Stimulated activated CD4-positive, alpha-beta T cell treated with anti-CD3 and anti-CD28 coated beads, Interleukin-12 subunit alpha, Interleukin-12 subunit beta, amount 100 ng/mL, for 48 hours (primary cell): ENCODE results near the gene BRD9.
"Not testable (repeated sequence)": the region's sequence is repeated elsewhere in the genome, so short reads cannot be mapped to it uniquely, and the experiment has no call there.

ENCODE experiments used
- DNase-seq, 3 donors: peaks; one replicate each; pipeline ENCODE4 v3.0.0-alpha.2; 2020; ENCODE audit warnings: low read depth in 2 of 3, low spot score in 1 of 3

Gene BRD9

DNA sequence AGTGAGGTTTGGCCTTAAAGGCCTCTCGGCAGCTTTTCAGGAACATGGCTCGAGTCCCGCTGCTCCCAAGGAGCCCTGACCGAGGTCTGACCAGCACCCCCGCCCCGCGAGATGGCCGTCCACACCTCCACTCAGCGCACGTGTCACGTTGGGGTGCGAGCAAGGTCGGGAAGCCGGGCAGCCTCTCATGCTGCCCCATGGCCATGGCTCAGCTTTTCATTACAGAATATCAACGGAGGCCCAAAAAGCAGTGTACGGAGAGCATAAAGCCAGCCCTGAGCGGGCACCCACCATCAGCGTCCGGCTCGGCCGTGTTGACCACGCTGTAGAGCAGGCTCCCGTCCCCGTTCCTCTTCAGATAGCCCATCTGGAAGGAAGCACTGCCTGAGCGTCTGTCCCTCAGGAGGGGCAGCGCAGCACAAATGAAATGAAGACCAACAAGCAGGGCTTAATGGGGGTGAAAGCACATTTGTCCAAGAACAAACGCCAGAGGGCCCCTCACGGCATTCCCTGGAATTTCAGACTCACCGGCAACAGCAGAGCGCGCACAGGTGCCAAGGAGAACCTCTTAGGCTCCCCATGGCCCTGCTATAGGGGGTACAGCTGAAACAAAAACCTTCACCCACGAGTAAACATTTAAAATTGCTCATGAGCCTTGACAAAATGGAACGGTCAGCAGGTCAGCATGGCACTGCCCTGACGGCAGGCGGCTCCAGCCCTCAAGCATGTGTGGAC is 11.6 kb downstream of the BRD9 start:
- no peak for DNase-seq

DNA sequence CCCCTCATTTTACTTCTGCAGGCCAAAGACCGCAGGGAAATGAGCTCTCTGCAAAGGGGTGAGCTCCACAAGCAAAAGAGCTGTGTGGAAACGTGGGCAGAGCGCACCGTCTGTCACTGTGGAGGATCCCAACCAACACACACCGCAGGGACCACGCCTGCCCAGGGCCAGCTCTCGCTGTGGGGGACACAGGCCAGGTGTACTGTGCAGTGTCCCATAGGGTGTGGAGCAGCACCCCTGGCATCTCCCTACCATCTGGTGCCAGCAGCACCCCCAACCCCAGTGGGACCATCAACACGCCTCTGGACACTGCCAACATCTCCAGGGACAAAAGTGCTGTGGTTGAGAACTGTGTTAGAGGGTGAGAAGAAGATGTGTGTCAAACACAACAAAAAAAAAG is 13.9 kb downstream of the BRD9 start:
- DNase-seq = not testable (repeated sequence)

DNA sequence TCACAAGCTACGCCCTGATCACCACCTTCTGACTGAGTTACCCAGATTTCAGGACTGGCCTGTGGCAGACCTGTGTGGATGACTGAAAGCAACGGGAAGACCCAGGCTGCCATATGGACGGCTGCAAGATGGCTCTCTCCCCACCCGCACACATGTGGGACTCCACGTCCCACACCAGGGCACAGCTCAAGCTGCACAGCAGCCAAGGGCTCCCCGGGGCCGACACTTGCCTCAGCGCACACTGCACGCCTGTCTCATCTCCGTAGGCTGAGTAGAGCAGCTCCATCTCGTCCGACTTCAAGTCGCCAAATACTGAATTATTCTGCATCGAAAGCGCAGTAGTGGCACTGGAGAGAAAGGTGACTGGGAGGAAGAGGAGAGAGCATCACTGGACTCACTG is 14.5 kb downstream of the BRD9 start:
- no peak for DNase-seq

DNA sequence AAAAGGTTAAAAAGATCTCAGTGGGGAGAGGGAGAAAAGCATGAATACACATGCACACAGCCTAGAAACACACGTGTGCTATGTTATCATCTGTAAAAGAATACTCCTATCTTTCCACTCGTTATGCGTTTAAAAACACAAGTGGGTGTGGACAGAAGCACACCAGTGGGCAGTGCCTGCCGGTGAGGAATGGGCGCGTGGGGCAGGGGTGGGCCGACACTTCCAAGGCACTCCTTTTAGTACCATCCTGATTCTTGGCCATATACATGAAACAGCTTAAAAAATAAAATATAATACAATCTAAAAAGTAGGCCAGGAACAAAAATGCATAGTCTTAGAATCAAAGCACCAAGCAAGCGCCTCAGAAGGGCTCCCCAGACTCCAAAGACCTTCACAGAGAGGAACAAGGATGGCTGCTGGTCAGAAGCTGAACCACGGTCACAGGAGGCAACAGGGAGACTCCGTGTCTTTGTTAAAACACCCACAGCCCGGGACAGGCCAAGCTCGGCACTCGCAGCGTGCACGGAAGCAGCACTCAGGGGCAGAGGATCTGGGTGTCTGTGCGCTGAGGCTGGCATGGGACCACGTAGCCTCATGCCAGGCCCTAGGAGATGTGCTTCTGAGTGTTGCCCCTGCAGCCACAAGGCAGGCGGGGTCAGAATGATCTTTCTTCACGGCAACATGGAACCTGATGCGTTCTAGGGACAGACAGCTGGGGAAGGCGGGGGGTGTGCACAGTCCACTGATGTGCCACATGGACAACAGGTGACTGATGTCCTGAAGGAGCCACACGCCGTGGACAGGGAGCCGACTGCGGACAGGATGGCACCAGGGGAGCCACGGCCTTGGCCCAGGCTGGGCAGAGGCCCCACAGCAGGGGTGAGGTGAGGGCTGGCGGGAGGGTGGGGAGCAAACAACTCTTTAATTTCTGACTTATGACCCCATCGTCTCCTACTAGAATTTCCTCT is 15.9 kb downstream of the BRD9 start:
- no peak for DNase-seq

DNA sequence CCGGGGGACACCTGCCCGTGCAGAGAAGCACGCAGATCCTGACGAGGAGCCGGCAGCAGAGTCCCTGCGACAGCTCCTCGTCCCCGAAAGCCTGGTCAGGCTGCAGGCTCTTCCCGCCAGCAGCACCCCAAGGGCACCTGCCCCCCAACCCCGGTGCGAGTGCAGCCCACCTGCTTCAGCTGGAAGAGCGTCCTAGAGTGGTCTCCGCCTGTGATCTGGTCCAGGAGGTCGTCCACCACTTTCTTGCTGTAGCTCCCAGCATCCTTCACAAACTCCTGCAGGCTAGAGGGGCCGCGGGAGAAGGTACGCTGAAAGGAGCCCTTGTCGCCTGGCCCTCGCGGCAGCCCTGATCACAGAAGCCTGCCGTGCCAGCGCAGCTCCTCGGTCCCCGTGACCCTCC is 16.7 kb downstream of the BRD9 start:
- no peak for DNase-seq

DNA sequence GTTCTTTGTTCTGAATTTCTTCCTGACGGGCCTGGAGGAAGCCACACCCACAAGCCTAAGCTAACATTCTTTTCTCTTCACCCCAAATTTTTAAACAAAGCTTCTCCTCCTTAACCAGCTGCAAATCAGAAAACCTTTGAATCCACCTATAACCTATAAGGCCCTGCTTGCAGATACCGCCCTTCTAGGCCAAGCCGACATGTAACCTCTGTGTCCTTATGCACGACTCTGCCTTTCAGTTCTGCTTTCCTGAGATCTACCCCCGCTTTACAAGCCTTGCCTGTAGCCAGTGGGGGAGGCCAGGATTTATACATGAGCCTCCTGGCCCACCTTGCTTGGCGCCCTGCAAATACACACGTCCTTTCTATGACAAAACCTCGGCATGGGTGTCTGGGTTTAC is 19.3 kb downstream of the BRD9 start:
- DNase-seq = no peak

DNA sequence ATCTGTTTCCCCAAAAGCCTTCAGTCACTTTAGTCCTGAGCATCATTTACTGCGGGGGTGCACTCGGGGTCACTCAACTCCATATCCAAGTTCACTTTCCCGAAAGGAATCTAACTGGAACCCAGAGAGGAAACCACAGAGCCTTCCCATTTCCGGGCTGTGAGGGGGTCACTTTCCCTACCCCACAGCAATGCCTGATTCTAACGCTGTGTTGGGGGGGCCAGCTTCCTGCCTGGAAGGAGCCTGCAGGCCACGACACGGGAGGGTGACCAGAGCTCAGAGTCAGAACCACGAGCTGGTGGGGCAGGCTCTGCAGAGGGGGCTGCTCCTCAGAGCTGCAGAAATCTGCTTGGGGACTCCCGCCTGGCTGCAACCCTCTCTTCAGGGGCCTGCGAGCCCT is 20.3 kb downstream of the BRD9 start:
- DNase-seq = no peak

DNA sequence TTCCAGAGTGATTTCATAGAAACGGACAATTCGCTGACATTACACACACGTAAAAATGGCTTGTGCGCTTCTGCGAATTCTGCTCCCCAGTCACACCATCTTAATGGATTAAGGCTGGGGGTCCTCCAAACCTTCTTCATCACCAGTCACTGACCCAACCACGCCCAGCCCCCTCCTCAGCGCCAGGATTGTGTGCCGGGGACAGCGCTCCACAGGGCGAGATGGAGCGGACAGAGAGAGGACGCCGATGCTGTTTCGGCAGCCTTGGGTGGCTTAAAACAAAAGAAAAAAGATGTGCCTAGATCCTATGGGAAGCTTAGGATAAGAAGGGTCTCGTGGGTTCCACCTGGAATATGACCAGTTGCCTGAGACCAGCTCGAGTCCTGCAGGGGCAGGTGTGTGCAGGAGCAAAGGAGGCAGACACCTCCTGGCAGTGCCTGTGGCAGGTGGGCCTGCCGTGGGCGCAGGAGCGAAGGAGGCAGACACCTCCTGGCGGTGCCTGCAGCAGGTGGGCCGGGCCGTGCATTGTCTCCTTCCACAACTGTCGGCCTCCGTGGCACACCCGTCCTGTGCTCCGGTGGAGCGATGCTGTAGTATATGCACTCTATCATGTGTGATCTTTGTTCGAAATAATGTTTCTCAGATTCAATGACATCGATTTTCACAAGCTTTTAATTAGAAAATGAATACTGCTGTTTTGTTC is 20.9 kb downstream of the BRD9 start:
- no peak for DNase-seq

DNA sequence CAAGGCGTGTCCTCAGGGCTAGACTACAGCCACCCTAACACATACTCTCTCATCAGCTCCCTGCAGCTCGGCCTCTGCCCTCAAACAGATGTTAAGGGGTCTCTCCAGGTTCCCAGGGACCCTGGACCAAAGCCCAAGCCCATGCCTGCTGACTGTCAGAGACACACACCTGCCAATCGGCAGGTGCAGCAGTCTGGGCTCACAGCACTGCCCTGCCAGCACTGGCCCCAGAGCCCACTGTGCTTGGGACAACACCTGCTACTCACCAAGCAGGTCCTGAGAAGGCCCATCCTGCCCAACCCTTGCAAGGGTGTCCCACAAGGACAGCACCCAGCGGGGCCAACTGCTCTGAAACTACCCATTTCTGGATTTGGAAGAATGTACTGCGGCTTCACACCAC is 21.6 kb downstream of the BRD9 start:
- DNase-seq = no peak

DNA sequence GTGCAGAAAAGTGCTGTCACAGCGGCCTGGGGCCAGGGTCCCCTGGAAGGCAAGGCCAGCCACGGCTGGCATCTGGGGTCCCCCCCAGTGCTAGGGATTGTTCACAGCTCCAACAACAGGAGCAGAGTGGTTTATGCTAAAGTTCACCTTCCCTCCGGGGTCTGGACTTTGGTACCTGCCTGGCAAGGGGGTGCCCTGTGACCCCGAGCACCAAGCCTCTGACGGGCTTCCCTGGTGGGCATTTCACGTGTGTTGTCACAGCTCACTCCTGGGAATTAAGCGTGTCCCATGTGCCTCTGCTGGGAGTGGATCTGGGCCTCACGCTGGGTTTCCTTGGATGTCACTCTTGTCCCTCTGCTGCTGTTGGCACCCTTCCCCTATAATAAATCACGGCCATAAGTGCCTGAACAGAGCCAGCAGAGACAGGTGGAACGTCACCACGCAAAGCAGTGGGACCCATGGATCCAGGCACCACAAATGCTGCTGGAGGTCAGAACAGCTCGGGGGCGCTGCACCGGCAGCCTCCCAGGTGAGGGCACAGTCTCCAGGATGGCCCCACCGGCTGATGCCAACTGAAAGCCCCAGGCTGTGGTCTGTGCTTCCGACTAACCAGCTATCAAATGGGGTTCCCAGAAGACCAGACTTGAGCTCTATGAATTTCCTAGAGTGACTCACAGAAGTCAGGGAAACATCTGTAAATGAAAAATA is 24.0 kb downstream of the BRD9 start:
- DNase-seq = no peak

DNA sequence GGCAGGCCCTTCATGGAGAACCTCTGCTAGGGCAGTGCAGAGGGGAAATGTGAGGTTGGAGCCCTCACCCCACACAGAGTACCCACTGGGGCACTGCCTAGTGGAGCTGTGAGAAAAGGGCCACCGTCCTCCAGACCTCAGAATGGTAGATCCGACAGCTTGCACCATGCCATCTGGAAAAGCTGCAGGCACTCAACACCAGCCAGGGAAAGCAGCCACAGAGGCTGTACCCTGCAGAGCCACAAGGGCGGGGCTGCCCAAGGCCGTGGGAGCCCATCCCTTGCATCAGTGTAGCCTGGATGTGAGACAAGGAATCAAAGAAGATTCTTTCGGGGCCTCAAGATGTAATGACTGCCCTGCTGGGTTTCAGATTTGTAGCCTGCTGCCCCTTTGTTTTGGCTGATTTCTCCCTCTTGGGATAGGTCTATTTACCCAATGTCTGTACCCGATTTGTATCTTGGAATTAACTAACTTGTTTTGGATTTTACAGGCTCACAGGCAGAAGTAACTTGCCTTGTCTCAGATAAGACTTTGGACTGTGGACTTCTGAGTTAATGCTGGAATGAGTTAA is 25.2 kb downstream of the BRD9 start:
- no peak for DNase-seq

DNA sequence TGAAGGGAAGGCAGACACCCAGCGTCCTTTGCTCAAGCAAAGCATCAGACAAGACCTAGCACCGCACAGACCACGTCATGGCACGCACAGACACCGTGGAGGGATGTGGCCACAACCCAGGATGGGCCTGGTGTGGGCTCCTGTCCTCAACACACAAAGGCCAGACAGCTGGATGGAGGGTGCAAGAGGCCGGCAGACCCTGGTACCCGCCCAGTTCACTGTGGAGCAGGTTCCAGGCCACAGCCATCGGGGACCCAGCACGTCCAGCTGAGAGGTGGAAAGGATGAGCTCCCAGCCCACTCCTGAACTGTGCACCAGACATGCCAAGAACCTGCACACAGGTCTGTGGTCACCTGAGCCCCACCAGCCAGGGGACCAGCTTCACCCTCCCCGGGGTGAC is 26.8 kb downstream of the BRD9 start:
- no peak for DNase-seq

DNA sequence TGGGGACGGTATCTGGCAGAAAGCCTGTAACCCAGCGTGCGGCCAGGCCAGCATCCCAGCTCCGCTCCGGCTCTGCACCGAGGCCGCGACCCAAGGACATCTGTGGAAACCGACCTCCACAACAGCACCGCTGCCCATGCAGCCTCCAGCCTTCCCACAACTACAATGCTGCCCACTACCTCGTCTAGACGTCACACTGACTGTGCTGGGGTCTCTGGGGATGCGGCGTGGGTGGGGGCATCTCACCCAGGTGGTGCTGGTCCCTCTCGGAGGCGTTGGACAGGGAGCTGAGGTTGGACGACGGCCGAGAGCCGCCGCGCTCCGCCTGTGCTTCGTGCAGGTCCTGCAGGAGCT is 27.5 kb downstream of the BRD9 start:
- DNase-seq = no peak

DNA sequence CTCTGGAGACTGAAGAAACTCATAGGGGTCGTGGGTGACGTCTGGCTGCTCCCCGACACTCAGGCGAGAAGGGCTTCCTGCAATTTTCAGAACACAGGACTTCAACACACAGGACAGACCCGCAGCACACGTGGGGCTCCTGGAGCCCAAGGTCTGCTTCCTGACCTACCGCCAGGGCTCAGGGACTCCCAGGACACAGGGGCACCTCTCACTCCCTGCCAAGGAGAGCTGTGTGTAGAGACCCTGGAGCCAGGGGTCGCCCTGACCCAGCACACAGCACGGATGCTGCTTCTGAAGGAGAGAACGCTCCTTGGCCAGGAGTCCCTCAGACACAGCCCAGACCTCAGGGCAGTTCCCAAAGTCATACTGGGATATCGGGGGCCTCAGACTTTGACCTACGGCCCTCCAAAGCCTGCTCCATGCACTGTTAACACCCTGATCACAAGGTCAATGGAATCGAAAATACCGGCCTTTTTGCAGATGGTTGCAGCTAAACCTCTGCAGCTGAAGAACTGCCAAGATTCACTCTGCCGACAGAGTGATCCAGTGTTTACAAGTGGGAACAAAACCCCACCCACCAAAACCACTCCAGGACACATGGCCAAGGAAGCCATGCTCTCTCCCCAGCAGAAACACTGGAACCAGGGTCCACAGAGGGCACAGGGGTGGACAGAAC is 28.0 kb downstream of the BRD9 start:
- no peak for DNase-seq

DNA sequence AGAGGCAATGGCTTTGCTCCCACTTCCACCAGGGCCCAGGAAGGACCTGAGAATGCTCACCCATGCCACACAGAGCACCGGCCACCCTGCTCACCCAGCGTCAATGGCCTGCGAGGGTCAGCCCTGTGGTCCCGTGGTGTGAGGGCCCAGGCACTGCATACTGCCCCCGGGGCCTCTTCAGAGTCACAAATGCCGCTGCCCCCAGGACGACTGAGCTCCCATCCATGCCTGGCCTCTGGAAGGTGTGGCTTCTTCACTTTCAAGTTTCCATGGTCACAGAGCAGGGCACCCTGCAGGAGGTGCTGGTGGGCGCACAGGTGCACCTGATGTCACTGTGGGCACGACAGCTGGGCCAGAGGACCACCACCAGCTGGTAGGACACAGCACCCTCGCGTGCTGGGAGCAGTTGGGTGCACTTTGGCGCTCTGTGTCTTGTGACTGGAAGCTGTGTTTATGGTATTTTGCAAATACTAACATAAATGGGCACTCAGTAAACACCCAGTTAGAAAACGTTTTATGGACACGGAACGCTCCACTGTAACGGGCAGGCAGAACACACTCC is 29.3 kb downstream of the BRD9 start:
- DNase-seq = no peak

DNA sequence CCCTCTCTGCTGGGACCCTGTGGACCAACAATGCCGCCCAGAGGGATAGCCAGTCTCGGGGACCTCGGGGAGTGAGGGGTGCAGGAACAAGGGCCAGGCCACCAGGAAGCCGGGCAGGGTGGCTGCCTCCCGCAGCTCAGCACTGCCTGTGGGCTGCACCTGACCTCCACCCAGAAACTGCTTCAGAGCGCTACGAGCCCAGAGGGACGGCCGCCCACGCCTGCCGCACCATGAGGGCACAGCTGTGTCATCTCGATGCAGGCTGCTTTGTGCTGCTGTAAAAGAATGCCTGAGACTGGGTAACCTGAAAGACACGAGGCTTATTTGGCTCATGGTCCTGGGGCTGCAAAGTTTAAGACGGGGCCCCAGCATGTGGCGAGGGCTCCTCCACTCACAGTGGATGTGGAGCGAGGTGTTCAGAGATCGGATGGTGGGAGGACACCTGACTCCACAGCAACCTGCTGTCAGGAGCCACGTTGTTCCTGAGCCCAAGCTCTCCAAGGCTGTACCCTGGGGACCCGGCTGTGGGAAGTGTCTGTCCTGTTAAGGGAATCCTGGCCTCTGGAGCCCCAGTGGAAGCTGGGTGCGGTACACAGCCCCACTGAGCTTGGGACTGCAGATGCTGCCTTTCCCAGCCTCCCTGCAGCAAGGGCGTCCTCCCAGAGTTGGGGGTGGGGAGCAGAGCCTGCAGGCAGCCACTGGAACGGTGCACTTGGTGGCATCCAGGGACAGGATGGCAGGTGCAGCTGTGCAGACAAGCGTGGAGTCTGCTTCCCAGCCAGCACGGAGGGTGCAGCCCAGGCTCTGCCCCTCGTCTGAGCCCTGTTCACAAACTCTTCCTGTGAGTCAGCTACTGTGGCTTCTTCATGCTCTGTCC is 30.0 kb downstream of the BRD9 start:
- no peak for DNase-seq

DNA sequence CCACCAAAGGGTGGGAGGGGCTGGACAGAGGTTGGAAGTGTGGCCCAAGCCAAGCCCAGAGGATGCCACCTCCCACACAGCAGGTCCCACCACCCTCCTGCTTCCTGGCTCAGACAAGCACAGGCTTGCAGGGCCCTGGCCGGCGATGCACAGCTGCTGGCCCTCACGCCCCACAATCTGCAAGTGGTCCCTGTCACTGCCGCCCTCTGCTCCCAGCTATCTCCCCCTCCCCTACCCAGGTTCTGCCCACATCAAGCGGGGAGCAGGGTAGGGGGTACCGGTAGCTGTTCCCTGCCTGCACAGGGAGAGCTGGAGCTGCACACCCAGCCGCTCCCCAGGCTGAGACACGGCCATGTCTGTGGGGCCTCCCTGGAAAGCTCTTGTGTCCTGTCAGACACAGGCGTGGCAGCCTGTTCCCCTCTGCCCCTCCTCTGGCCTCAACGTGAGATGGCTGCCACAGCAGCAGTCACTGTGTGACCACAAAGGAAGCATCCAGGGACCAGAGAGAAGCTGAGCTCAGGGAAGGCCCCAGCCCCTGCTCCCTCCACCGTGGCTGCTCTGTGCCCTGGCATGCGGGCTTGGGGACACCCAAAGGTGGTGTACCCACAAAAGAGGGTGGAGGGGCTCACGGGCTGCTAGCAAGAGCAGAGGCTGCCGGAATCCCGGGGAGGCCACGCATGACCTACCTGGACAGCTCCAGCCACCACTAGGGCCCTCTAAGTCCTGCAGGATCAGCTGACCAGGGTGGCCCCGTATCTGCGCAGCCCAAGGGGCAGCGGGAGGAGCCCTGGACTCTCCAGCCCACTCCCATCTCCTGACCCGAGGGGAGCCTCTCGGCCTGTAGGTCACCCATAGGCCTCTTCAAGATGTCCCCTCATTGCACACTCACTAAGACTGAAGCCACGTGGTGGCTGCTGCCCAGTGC is 30.9 kb downstream of the BRD9 start:
- DNase-seq = no peak
